Measurements from ENCODE around the gene TMCC1.
"Not testable (repeated sequence)": the region's sequence is repeated elsewhere in the genome, so short reads cannot be mapped to it uniquely, and the experiment has no call there.

The TMCC1 gene

DNA sequence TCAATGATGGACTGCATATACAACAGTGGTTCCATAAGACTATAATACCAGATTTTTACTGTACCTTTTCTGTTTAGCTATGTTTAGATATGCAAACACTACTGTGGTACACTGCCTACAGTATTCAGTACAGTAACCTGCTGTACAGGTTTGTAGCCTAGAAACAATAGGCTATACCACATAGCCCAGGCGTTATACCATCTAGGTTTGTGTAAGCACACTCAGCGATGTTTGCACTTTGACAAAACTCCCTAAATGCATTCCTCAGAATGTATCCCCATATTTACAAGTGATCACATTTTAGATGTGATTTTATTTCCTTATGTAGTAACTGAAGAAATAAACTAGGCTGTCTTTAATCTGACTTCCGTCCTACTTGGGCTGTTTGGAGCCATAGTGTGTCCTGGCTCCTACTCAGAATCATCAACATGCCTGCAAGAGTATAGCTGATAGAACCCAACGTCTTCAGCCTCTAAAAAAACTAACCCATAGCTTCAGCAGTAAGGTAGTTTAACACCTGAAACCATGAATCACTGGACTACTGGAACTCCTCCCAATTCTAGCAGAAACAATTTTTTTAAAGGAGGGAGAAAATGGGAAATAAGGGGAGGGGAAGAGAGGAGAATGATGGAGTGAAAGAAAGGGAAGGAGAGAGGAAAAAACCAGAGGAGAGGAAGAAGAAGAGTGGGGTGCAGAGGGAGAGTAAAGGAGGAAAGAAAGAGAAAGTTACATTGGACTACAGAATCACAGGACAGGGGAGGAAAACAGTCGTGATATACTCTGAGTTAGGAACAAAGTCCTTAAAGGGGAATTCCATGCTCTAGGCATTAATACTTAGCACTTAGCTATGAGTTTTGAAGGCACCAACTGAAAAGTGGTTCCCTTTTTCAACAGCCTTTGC, 219.4 kb downstream of the TMCC1 start:
- DNase-seq: no peak

DNA sequence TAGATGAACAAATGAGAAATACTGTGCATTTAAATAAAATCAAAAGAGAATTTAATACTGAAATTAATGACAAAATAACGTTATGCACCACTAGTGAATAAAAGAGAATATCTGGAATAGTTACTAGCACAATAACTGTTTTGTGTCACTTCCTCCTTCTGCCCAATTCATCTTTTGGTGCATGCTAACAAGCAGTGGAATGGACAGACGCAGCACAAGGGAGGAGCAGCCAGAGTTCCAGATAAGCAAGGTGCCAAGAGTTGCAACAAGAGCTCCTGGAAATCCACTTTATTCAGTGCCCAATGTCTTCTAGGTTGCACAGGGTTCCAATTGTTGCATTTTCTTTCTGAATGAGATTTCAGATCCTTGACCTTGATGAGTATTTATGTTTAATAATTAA, 220.5 kb downstream of the TMCC1 start:
- DNase-seq: no peak

DNA sequence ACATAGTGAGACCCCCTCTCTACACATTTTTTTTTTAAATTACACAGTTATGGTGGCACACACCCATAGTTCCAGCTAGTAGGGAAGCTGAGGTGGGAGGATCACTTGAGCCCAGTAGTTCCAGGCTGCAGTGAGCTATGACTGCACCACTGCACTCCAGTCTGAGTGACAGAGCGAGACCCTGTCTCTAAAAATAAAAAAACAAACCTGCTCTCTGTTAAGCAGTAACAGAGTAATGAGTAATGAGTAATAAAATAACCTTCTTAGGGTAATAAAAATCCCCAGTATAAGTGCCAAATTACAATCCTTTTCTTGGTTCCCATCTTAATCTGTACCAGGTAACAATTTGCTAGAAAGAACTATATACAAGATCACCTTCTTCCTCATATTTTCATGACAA, 221.1 kb downstream of the TMCC1 start:
- no peak for DNase-seq

DNA sequence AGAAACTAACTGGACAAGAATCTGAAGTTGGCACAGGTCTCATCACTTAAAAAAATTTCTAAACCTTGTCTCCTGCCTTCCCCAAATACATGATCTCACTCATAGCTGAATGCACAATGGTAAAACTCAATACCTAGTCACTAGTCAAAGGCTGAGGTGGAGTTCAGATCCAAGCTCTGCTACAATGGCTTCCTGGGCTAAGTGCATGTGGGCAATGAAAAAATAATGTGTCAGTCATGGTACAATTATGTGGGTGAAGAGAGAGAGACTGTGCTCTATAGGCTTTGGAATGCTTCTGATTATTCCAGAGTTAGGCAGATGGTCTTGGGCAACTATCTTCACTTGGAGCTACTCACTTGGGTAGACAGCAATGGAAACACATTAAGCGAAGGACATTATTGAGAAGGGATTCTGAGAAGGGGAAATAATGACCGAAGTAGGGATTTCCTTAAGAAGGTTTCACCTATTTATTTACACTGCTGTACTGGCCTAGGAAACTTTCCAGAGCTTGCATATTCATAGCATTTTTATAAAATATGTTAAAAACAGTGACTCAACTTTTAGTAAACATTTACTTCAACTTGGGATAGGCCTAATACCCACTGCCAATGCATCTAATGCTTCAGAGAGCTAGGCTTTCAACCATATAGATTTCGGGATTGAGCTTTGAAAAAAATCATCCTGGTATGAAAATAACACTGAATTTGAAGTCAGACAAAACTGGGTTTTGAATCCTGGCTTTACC, 228.3 kb downstream of the TMCC1 start:
- no peak for DNase-seq

DNA sequence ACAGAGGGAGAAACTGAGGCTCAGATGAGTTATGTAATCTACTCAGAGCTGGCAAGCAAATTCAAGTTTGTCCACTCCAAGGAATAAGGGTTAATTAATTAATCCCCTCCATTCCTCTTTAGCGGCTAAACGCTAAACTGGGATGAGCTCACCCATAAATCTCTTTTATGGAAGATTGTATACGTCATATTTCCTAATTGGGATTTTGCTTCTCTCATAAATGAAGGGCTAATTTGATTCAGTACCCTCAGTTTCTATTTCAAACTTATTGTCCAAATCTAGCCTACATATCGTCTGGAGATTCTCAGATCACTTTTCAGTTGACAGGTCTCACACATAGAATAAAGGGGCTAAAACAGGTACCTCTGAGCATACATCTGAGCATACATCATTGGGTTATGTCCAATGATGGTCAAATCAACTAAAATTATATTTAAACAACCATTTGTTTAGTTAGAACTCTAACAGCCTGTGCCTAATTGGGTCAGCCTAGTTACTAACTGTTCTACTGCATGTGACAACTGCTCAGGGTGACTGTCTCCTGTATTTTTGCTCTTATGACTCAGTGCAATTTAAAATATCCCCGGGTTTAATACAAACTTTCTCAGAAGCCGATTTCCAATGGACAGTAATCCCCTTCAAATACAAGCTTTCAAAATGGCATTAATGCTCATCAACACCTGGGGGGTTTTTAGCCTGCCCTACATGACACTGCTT, 229.4 kb downstream of the TMCC1 start:
- DNase-seq: no peak

DNA sequence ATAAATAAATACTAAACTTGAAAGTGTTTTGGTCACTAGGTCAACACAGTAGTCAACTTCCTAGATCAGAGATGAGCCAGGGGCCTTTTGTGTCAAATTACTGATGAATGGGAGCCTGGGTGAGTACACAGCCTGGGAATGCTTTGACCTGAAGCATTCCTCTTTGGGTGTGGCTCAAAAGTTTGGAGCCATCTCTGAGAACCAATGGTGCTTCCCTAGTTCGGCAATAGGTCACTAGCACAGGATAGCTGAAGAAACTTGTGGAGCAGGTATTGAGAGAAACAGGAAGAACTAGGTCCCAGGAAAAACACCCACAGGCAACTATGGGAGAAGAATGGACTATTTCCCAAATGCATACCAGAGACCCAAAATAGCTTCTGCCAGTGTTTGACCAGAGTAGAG, 230.5 kb downstream of the TMCC1 start:
- no peak for DNase-seq

DNA sequence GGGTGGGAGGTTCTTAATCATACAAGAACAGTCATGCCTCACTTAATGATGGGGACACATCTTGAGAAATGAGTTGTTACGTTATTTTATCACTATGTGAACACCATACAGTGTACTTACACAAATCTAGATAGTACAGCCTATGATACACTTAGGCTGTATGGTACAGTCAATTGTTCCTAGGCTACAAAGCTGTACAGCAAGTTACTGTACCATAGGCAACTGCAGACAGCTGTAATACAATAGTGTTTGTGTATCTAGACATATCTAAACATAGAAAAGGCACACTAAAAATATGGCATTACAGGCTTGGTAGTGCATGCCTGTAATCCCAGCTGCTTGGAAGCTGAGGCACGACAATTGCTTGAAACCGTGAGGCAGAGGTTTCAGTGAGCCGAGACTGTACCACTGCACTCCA, 231.3 kb downstream of the TMCC1 start:
- no peak for DNase-seq

DNA sequence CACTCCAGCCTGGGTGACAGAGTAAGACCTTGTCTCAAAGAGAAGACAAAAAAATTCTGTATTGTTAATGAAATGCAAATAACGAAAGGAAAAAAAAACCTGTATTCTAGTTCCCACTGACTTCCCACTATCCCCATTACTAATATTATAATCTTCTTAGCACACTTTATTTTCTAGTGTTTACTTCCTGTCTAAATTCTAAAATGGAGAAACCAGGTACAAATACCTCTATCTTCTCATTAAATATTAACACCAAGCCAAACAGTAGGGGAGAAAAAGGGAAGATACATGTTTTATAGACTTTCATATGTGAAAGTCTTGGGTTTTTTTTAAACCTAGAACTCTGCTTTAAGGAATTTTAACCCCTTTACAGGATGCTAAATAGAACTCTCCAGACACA, 231.7 kb downstream of the TMCC1 start:
- no peak for DNase-seq

DNA sequence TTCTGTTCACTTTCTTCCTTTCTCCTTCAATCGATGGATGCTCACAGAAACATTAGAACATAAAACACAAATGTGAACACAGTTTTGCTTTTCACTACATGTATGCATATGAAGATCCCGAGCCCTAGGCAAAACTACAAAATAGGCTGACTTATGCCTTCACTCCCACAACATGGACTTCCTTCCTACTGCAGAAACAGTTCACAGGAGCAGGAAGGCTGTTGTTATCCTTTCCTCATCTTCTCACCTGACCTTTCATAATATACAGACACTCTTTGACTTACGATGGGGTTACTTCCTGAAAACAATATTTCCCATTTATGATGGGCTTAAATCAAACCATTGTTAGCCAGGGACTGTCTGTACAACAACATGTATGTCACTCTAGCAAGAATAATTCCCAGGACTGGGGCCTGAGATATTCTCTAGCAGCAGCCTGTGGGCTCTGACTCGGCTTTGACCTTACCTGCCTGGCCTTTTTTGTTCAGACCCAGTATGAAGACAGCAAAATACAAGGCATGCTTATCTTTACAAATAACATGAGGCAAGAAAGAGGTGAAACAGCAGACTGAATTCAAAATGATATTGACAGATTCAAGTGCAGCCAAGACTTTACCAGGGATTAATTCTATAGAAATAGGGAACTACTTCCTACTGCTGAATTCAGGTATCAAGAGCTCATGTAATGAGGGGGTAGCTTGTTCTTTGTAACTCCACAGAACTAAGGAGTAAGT, 235.2 kb downstream of the TMCC1 start:
- DNase-seq: no peak

DNA sequence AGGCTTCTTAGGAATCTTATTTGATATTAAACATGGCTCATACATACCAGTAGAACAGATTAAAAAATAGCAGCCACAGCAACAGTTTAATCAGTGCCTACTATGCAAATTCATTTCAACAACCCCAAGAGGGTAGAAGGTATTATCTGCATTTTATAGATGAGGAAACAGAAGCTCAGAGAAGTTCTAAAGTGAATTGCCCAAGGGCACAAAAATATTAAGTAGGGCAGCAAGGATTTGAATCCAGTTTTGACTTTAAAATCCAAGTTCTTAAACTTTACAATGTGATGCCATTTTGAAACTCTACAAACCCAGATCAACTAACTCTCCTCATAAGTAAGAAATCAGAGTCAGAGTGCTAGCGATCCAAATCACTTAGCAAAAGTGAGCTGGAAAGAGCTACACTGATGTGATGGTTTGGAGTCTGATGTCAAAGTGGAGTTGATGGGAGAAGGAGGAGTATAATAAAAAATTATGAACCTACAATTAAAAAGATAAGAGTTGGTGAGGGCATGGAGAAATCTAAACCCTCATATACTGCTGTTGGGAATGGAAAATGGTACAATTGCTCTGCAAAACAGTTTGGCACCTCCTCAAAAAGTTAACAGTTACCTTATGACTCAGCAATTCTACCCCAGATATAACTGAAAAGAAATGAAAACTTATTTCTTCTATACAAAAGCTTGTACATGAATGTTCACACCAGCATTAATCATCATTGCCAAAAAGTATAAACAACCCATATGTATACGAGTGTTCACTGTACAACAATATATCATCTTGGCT, 236.1 kb downstream of the TMCC1 start:
- DNase-seq: no peak

DNA sequence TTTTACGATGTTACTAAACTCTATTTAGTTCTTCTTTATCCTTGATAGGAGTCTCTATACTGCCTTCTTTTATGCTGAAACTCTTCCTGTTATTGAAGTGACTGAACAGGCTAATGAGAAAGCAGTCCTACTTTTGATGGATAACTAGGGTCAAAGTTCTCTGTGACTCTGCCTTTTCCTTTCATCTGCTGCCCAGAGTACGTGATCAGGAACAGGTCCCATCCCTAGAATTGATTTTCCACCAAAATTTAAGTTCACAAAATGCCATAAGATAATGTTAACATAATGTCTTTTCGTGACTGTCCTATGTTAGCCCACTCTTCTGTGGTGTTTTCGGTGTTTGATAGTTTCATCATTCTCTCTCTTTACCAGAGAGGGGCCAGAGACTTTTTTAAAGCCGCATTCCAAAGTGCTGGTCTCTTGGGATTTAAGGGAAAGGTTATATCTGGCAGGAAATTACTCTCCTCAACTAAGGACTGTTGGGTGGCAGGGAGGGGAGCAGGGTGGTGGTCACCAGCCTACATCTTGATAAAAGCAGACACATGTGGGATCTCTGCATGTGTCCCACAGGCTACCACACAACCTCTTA, 236.8 kb downstream of the TMCC1 start:
- DNase-seq: no peak

DNA sequence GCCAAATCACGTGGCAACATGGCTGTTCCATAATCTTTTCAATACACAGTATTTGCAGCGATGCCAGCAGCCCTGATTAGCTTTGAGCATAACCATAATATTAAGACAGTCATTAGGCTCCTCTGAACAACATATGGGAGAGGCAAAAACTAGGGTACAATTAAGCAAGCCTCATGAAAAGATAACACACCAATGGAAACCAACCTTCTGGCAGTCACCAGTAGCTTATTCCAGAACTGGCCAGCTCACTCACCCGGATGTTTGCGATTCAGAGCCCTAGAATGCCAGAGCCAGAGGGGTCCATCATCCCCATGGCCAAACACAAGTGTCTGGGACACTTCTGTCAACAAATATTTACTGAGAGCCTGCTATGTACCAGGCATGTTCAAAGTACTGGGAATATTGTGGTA, 238.2 kb downstream of the TMCC1 start:
- no peak for DNase-seq

DNA sequence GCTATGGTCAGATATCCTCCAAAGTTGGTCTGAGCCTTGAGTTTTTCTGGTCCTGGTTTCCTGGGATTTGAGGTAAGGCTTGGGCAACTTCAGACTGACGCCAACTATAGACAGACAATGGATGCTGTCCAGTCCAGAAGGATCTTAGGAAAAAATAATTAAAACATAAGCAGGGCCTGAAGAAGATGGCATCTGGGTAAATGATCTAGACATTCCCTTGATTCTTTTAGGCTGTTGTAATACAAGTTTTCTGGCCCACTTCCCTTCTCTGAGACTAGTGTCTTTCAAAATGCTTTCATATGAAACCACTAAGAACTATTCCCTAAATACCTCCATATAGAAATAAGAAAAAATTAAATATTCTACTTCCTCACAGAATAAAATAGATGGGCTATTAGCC, 239.4 kb downstream of the TMCC1 start:
- DNase-seq: no peak

DNA sequence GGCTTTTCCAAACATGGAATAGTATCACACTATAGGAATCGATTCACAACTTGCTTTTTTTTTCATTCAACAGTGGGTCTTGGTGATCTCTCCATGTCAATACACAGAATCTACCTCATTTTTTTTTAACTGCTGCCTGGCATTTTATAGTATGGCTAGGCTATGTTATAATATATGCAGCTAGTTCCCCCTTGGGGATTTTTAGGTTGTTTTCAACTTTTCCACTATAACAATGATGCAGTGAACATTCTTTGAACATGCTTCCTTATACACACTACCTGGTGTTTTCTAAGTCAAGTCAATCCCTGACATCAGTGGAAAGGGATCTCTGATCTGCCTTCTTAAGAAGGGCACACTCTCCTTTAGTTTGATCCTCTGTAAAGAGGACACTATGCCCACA, 240.5 kb downstream of the TMCC1 start:
- DNase-seq: no peak

DNA sequence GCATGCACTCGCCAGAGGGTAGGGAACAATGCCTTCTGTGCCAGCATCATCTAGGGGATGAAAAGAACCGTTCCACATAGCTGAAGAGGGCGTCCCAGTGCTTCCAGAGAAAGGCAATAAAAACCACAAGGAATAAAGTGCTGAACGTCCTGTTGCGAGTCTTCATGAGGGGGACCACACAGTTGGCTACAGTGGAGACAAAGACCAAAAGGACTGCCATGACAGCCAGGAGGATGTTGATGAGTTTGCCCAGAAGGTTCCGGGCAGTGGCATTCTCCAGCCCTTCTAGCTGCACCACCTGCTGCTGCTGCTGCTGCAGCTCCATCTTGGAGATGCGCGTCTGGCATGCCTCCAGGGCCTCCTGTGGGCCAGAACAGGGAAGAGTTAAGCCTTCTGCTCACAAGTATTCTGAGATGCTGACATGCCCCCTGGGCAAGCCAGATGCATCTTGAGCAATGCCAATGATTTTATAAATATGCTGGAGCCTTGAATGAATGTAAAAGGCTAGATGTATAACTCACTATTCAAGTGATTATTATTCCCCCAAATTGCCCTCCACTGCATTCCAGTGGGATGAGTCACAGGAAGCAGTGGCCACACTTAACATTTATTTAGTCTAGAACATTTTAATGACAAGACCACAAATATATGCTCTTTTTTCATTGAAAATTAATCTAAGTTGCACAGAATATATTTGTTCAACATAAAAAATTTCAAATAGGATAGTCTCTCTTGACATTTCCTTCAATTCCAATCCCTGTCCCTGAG, 241.9 kb downstream of the TMCC1 start:
- DNase-seq: no peak

DNA sequence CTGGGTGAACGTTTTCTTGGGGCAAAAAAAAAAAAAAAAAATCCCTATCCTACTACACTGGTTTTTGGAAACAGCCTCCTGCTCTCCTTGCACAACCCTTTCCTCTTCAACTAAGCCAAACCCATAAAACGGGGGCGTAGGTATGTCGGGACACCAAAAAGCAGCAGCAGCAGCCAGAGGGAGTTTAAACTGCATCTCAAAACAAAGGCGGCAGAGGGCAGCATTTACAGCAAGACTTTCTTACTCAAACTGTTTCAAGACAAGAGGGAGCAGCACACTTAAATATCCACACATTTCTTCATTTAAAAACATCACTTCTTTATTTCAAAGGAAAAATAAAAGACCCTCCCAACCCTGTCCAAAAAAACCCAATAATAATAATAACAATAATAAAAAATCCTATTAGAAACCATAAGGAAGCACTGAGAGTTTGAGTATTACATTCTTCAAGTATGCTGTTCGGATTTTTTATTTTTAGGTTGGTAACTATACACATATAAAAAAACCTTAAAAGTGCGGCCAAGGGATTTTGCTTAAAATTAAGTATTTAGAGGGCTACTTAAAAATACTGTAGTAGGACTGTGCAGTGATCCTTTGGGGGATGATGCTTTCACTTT, 243.1 kb downstream of the TMCC1 start:
- DNase-seq: peak in 2 of 4 experiments; percentile 3 to 29

DNA sequence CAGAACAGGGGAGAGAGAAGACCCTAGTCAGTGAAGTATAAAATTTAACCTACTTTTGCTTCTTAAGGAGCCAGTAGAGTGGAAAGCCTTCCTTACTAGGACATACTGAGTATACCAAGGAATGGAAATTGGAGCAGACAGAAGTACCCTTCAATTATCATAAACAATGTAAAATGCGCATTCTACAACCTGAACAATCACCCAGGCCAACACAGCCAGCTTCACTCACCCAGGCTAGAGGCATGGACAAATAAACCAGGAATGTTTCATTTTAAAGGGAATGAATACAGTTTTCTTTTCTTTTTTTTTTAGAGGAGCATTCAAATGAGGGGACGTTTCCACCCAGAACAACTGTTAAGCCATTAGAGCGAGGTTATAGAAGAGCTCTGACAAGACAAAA, 245.1 kb downstream of the TMCC1 start:
- no peak for DNase-seq

DNA sequence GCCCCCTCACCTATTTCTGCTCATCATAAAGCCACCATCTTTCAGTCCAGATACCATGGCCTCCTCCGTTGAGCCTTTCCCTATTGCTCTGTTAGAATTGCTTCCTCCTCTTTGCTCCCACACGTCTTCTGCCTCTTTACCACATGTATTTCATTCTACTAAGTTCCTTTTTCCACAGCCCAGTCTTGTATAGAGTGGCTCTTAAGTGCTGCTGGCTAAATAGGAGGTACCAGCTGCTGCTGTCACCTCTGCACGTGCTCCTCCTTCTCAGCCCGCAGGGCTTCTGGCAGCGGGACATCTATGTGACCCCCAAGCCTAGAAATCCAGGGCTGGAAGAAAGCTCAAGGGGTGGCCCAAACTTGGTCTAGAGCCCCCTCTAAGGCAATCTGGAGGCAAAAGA, 248.2 kb downstream of the TMCC1 start:
- no peak for DNase-seq

DNA sequence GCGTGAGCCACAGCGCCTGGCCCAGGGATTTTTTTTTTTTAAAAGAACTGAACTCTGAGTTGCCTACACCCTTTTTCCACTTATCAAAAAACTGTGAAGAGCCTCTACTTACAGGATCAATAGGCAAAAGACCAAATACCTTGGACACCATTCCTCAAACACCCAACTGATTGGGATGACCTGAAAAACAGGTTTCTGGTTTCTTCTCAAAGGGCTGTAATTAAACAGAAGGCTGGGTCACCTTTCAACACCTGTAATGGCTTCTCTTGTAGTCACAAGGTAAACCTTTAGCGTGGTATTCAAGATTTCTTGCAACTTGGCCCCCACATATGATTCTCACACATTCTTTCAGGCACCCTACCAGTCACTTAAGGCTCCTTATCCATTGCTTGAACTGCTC, 248.7 kb downstream of the TMCC1 start:
- DNase-seq: no peak

DNA sequence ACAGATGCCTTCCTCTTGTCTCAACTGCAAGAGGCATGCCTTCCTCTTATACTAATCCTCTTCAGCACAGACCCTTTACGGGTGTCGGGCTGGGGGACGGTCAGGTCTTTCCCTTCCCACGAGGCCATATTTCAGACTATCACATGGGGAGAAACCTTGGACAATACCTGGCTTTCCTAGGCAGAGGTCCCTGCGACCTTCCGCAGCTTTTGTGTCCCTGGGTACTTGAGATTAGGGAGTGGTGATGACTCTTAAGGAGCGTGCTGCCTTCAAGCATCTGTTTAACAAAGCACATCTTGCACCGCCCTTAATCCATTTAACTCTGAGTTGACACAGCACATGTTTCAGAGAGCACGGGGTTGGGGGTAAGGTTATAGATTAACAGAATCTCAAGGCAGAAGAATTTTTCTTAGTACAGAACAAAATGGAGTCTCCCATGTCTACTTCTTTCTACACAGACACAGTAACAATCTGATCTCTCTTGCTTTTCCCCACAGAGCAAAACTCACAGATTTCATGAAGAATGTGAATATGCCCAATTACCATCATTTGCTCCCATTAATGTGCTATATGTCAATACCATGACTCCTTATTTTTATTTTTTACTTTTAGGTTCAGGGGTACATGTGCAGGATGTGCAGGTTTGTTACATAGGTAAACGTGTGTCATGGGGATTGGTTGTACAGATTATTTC, 251.8 kb downstream of the TMCC1 start:
- DNase-seq: not testable (repeated sequence)

Data from activated naive CD4-positive, alpha-beta T cell (primary cell).